T1000 (cell line): ENCODE results near the gene KCNK3.
"Not testable (repeated sequence)": the region's sequence is repeated elsewhere in the genome, so short reads cannot be mapped to it uniquely, and the experiment has no call there.

ENCODE experiments used
- DNase-seq: peaks from one replicate; lab custom pipeline; 2025; ENCODE audit warnings: mixed read lengths; lab: John Stamatoyannopoulos, UW

KCNK3 gene

DNA sequence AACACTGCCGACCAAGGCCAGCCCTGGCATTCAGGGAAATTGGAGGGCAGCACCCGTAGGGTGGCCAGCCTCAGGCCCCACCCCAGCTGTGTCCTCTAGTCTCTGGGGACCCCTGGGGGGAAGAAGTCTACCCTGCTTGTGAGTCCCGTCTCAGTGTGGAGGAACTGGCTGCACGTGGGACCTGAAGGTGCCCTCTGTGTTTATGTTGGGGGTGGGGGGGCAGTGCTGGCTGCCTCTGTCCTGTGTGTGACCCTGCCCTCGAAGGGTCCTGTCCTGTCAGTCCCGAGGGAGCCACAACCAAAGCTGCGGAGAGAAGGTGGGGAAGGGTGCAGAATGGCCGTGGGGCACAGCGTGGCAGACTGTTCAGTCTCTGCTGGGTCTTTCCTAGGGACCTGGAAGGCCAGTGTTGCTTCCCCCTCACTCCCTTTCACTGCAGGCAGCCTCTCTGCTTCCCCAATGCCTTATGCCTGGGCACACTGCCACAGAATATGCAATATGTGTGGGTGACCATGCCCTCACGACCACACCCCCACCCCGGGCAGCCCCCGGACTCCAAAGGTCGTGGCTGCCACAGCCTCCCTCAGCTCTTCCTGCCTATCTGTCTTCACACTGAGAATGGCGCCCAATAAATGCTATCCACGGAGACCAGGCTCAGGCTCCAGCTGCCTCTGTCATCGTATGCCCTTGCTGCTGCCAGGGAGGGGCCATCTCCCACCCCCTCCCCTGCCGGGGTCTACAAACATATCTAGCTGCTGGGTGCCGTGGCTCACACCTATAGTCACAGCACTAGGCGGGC lies 38.2 kb downstream of the KCNK3 start:
- DNase-seq: no peak

DNA sequence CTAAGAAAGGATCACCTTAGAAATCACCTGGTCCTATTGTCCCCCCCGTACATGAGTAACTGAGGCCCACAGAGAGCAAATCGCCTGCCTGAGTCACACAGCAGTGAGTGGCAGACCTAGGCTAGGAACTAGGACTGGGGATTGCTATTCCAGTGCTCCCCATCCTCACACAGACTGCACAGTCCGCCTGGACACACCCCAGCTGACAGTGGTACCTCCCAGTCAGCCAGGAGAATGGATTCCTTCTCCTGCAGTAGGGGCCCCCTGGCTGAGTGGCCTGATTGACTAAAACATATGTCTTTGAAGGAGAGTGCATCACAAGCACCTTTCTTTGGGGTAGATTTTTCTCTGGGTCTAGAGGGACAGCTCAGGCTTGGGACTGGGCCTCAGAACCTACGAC lies 39.2 kb downstream of the KCNK3 start:
- DNase-seq: no peak

GRCh38 chr2:26732446-26732845 lies 39.9 kb downstream of the KCNK3 start:
- no peak for DNase-seq

DNA sequence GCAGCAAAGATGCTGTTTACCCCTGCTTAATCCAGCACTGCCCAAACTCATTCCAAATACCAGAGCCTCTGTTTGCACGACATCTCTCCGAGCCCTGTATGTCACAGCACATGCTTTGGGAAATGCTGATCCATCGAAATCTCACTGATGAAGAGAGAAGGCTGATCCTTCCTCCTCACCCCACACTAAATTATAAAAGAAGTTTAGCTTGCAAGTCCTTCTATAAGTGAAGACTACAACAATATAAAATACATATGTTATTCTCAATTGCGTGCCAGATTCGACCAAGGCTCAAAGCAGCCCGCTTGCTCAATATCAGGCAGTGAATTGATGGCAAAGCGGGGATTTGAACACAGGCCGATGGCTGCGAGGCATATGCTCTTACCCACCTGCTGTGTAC lies 40.9 kb downstream of the KCNK3 start:
- no peak for DNase-seq

DNA sequence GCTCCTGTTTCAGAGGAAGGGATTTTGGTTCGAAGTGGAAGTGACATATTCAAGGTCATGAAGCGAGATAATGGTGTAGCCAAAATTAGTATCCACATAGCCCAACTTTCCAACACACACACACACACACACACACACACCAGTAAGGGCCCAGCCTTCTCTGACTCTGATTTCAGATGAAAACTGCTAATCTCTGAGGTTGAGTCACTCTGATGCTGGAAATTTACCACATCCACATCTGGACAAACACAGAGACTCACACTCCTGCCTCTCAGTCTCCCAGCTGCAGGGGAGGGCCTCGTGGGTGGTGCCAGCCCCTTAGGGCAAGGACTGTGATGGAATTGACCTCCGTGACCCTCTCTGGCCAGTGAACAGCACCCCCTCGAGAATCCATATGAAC lies 42.6 kb downstream of the KCNK3 start:
- no peak for DNase-seq

GRCh38 chr2:26735883-26736588 lies 43.5 kb downstream of the KCNK3 start:
- DNase-seq: no peak

DNA sequence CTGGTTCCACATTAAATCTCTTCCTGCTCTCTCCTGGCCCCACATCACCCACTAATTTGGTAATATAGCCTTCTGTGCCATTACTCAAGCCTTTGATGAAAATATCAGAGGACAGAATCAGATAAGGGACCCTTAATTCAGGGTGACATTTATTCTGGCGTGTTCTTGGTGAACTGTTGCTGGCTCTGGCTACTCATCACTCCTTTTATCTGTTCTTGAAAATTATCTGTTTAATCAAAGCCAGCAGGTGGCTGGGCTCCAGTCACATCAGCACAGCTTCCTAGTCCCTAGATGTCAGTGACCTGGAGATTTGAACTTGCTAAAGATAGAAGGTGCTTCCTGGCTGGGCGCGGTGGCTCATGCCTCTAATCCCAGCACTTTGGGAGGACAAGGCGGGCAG lies 44.7 kb downstream of the KCNK3 start:
- no peak for DNase-seq

- DNase-seq: no peak
Measured at GRCh38 chr2:26738481-26738880, 46.0 kb downstream of the KCNK3 start.

DNA sequence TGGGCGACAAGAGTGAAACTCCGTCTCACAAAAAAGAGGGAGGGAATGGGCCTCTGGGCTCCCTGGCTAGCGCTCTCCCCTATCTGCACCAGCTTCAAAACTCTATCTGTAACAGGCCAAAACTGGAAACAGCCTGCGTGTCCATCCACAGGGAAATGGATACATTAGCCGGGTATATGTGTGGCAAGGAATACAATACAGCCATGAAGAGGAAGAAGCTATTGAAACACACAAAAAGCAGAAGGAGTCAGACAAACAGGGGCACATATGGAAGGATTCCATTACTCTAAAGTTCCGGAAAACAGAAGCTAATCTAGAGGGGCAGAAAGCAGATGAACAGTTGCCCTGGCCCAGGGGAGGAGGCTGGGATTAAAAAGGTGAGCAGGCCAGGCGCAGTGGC lies 47.0 kb downstream of the KCNK3 start:
- no peak for DNase-seq

DNA sequence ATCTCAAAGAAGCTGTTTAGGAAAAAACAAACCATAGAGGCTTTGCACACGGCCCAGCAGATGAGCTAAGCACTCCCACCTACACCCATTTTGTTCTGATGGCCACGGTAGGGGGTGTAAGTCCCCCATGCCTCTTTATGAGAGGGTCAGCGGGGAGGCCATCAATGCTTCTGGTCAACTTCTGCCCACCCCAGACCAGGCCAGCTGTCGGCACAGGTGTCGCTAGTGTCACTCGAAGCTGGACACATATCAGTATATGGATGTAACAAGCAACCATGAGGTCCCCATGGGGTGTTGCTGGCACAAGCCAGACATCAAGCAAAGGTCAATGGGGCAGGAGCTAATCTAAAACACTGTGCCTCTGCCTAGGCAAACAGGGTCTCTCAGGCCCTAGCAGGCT lies 47.8 kb downstream of the KCNK3 start:
- no peak for DNase-seq

GRCh38 chr2:26740890-26741302 lies 48.4 kb downstream of the KCNK3 start:
- no peak for DNase-seq

- DNase-seq: no peak
Measured at GRCh38 chr2:26742048-26742770, 49.7 kb downstream of the KCNK3 start.

DNA sequence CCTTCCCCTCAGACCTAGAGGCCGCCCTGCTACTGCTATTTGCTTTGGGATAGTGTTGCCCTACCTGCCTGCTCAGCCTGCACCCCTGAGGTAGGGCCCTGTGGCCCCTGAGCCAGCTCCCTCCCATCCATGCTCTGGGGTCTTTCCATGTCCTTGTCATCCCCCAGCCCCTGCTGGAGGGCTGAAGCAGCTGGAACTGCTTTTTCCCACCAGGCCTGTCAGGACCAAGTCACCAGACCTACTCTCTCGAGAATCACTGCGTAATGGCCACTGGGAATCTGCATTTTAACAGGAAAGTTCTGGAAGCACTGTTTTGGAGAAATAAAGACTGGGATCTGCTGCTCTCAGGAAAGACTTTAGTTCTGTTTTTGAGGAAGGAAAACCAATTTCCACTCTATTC lies 51.3 kb downstream of the KCNK3 start:
- DNase-seq: no peak

DNA sequence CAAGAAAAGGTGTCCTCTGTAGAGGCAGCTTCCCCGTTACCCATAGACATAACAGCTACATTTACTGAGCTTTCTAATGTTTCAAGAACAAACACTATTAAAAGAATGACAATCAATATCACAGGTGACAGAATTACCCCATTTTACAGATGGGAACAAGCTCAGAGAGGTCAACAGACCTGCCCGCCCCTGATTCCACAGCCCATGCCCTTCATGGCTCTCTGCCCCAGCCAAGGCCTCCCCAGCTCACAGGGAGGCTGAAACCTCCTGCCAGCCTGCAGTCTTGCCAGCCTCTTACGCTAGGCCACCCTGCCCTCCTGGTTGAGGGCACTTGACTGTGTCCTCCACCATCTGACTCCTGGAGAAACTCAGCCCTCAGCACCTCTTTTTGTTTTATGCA lies 52.4 kb downstream of the KCNK3 start:
- no peak for DNase-seq

GRCh38 chr2:26745609-26746327 lies 53.2 kb downstream of the KCNK3 start:
- peak; percentile 59 for DNase-seq

GRCh38 chr2:26746934-26747333 lies 54.4 kb downstream of the KCNK3 start:
- no peak for DNase-seq

DNA sequence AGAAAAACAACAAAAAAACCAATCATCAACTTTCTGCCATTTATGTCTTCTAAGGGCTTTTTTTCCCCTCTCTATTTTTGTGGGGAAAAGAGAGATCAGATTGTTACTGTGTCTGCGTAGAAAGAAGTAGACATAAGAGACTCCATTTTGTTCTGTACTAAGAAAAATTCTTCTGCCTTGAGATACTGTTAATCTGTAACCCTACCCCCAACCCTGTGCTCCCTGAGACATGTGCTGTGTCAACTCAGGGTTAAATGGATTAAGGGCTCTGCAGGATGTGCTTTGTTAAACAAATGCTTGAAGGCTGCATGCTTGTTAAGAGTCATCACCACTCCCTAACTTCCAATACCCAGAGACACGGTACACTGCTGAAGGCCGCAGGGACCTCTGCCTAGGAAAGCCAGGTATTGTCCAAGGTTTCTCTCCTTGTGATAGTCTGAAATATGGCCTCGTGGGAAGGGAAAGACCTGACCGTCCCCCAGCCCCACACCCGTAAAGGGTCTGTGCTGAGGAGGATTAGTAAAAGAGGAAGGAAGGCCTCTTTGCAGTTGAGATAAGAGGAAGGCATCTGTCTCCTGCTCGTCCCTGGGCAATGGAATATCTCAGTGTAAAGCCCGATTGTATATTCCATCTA lies 57.4 kb downstream of the KCNK3 start:
- not testable (repeated sequence) for DNase-seq

- DNase-seq: not testable (repeated sequence)
Measured at GRCh38 chr2:26750467-26750866, 57.9 kb downstream of the KCNK3 start.

DNA sequence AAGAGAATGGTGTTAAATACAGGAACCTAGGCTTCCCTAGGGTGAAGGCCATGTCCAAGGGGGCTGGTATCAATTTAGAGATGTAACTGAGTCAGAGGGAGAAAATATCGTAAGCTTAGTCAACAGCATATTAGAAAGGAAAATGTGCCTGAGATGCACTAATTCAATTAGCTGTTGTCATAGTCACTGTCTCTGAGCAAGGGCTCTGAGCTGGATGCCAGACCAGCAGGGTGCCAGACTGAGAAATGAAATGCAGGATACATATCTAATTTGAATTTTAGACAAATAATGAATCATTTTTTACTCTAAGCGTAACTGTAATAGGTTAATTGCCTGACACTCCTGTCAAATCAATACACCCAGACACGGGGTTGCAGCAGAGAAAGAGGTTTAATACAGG lies 60.1 kb downstream of the KCNK3 start:
- DNase-seq: no peak

DNA sequence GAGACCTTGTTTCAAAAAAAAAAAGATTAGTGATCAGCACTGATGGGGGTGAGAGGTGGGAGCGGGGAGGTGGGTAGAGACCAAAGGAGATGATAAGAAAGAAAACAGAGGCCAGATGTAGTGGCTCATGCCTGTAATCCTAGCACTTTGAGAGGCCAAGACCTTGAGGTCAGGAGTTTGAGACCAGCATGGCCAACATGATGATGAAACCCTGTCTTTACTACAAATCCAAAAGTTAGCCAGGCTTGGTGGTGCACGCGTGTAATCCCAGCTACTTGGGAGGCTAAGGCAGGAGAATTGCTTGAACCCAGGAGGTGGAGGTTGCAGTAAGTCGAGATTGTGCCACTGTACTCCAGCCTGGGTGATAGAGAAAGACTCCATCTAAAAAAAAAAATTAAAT lies 62.0 kb downstream of the KCNK3 start:
- DNase-seq: no peak

DNA sequence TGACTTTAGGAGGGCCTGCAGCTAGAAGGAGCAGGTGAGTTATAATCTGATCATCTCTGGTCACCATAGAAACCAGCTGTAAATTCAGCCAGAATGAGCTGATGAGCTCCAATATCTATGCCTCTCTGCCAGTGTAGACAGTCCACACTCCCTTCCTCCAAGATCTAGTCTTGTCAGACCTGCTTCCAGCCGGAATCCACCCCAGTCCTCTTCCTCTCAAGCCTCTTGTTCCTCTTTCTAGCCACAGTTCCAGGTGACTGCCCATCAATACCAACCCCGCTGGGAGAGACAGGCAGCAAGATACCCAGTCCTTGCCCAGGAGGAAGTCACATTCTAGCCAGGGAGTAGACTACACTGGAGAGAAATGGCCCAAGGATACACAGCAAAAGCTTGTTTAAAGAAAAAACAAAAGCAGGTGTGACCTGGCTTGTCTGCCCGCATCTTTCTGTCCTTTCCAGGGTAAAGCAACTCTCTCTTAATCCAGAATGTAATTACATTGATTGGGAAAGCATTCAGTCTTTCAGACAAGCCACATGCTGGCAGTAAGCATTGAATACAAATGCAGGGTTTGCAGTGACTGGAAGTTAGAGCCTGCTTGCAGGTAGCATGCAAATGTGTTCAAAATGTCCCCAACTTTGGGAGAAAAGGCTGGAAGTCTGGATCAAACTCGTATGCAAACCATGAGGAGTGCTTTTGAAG lies 62.6 kb downstream of the KCNK3 start:
- DNase-seq: no peak
